NCI-H69 (cell line): Measurements from ENCODE around the gene POU2F3.

ENCODE experiments used
- DNase-seq: peaks from one replicate; lab custom pipeline; 2025; lab: John Stamatoyannopoulos, UW

Gene POU2F3

DNA sequence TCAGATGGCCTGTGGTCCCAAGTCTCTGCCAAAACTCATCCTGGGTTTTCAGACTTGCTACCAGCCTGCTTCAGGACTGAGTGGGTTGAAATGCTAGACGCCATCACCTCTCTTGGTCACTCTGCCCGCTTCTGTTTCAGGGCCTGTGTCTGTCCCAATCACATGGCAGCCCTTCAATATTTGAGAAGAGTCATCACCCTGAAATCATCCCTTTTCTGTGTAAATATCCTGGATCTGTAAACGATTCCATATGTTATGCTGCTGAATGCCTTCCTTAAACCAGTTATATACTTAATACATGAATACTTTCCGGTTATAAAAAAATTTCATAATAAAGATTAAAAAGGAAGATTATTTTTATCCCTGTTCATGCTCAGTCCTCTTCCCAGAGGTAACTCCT is 45.3 kb downstream of the POU2F3 start:
- DNase-seq, result no peak

- DNase-seq, result no peak
Observed at GRCh38 chr11:120288021-120288420, 48.1 kb downstream of the POU2F3 start.

DNA sequence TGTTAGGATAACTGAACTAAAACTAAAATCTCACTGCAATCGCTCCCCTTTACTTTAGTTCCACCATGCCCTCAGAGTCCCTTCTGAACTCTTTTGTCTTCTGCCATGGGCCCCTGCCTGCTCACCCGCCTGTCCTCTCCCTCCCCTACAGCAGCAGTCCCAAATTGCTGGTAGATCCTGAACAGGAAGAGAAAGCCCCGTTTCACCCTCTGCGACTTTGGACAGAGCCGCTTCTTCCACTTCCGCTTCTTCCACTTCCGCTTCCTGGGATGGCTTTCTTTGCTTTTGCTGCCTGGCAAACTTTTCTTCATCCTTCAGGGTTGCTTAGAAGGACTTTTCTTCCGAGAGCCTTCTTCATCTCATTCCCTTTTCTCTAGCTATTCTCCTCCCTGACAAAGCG is 49.5 kb downstream of the POU2F3 start:
- DNase-seq, result no peak

GRCh38 chr11:120290956-120291355 is 51.0 kb downstream of the POU2F3 start:
- no peak for DNase-seq

DNA sequence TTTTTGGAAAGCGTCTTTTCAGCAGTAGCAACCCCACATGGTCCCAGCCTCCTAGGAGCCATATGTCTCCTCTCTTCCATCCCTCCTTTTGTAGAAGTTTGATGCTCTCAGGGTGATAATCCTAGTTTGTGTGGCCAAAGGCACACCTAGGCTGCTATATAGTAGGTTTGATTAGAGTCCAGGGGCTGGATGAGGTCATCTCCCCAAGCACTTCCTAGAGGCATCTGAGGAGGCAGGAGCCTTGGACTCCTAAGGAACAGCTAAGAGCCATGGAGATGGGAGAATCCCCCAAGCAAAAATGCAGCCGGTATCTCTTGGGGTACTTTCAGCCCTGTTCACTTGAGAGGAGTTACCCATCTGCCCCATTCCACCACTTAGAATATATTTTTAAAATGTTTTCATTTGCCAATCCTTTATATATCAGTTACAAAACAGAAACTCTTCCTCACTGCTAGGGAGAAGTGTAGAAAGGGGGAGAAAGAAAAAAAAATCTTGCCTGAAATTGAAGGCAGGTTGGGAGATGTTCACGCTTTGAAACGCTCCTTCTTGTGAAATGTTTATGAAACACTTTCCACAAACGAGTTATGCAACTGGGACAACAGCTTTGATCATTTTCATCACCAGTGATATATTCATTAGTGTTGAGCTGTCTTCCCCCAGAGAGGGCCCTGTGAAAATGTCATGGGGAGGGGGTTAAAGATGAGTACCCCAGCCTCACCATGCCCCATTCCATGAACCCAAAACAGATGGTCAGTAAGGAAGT is 53.3 kb downstream of the POU2F3 start:
- DNase-seq, result no peak

DNA sequence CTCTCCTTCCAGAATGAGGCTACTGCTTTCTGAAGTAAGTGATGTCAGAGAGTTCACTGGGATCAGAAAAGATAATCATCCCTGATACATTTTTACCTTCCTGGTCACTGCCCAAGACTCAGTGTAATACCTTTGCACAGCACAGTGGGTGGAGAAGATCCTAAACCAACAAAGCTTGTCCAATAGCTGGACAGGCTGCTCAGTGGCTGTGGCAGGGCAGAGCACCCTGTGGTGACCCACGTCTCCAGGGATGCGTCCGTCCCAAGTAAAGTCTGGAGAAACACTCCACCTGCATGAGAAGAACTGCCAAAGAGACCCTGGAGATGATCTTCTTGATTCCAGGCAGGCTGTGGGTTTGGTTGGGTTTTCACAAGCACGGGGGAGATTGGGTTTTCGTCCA is 54.2 kb downstream of the POU2F3 start:
- no peak for DNase-seq

DNA sequence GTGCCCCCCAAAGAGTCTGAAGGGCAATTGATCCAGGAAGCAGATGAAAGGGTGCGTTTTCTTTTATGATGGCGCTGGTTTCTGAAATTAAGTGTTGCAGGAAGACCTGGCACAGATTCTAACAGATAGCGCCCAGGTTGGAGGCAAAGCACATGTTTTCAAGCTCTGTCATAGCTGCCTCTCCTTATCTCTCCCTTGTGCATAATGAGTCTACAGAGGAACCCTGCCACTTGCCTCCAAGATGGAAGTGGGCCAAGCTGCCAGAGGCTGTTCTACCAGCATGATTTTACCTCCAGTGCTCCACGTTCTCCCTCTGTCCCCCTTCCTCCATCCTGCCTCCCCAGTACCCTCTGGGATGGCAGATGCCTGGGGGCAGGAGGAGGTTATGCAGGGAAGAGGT is 55.2 kb downstream of the POU2F3 start:
- no peak for DNase-seq

- DNase-seq, result no peak
Observed at GRCh38 chr11:120296554-120296953, 56.6 kb downstream of the POU2F3 start.

DNA sequence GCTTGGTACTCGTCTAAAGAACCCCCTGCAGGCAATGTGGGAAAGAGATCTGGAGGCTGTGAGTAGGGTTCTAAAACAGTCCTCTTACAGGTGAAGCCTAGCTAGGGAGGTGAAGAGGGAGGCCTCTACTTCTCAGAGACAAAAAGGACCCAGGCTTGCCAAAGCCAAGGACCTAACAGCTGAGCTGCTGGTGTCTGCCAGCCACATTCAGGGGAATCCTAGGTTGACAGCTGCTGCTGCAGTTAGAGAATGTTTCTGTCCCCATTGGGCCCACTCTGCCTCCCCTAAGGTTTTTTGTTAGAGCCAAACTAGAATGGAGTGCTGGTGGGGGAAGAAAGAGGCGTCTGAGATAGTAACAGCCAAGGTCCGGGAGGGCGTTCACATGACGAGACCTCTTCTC is 58.5 kb downstream of the POU2F3 start:
- no peak for DNase-seq

DNA sequence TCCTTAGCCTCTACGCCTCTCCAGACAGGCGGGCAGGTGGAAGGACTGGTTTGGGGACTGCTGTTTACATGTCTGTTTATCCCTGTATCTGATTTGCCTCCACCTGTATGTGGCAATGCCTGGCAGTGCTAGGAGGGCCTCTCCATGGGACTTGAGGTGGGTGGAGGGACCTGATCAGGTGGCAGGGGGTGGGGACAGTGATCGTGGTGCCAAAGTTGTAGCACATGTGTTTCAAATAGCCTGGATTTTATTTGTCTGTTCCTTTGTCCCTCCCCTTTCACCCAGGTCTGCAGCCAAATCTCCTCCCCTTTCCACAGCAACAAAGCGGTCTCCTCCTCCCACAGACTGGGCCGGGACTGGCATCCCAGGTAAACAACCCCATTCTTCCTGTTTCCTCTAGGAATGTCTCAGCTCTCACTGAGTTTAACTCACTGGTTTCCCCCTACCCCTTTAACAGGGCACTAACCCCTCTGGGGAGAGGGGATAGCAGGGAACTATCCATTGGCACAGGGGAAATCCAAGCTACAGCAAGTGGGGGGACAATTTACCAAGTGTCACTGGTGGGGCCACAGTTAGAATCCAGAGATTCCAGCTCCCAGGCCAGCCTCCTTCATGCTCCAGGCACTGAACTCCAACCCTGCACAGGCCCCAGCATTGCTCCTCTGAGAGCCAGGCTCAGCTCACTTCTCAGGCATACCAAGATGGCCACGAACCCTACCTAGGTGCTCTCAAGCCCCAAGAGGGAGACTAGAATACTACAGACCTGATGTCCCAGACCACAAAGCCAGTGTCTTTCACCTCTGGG is 62.3 kb downstream of the POU2F3 start:
- DNase-seq, result no peak

- peak; percentile 84 for DNase-seq
Observed at GRCh38 chr11:120303004-120303637, 63.2 kb downstream of the POU2F3 start.

GRCh38 chr11:120304526-120304925 is 64.6 kb downstream of the POU2F3 start:
- no peak for DNase-seq

GRCh38 chr11:120305286-120305685 is 65.3 kb downstream of the POU2F3 start:
- no peak for DNase-seq

- DNase-seq, result peak; percentile 57
Observed at GRCh38 chr11:120306519-120307242, 66.7 kb downstream of the POU2F3 start.

DNA sequence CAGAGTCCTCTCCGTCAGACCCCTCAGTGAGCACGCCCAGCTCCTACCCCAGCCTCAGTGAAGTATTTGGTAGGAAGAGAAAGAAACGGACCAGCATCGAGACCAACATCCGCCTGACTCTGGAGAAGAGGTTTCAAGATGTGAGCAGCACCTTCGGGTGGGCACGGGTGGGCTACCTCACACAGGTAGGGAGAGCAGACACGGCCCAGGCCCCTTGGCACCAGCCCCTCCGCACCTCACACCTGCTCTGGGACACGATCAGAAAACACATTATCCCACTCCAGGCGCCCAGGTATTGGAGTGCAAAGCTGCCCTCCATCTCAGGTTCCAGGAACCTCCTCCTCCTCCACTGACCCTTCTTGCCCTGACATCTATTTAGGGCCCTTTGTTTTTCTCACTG is 67.5 kb downstream of the POU2F3 start:
- no peak for DNase-seq

DNA sequence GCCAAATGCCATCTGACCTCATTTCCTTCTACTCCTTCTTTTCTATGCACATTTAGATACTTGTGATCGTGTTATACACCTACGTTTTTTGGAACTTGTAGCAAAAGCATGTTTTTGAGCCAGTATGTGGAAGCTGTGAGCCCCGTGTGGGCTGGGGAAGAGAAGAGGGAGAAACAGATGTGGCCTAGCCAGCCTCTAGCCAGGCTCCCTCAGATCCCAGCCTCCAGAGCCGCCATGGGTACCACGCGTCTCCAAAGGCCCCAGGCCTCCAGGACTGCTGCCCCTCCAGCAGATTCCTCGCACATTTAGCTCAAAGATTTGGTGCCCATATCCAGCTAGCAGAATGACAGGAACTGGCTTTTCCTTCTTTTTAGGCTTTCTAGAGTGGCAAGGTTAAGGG is 68.1 kb downstream of the POU2F3 start:
- DNase-seq, result no peak

DNA sequence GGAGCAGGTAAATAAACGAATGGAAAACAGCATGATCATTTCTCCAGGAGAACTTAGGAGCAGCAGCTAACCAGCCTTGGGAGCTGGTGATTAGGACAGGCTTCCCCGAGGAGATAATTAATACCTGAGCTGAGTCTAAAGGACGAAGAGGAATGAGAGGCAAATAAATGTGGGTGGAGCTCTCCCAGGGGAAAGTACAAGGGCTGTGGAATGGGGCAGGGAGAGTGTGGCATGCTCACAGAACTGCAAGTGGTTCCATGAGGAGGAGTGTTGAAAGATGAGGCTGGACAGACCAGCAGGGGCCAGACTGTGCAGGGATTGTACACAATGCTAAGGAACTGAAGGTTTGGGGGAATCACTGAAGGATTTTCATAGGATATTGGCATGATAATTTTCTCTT is 70.9 kb downstream of the POU2F3 start:
- peak; percentile 96 for DNase-seq

DNA sequence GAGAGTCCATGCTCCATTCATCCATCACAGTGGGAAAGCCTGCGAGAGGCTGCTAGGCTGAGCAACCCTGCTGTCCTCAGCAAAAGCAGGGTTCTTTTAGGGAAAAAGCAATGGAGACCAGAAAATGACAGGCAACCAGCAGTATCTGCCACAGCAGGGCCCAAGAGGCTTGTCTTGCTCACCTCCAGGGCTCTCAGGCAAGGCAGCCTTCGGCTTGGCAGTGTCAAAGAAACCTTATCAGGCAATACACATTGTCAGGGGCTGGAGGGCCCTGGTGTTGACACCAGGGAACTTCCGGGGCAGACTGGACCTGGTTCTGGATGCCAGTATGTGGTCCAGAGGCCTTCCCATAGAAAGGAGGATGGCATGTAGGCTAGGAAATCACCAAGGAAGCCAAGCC is 74.9 kb downstream of the POU2F3 start:
- no peak for DNase-seq

DNA sequence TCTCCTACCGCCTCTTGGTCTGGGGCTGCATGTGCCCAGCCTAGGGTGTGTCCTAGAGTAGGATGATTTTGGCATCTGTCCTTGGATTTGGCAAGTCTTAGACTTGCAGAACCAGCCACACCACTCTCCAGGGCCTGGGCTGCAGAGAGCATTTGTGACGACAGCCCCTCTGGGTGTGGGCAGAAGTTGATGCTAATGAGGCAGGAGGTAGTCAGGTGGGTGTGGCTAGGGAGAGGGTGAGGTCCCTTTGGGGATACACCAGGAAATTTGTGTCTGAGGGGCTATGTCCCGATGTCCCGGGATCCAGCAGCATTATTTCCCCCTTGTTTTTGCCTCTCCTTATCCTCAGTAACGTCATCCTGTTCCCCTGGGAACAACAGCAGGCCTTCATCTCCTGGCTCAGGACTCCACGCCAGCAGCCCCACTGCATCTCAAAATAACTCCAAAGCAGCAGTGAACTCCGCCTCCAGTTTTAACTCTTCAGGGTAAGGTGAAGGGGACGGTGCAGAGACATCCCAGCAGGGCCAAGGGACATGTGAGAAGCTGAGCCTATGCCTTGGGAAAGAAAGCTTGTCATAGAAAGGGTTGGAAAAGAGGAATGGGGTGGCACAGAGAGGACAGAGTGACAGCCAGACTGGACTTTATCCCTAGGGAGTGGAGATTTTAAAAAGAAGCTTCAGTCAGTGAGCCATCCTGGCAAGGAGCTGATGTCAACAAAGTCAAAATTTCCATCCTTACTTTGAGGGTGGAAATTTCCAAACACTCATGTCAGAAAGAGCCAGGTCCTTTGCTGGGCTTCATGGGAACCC is 77.1 kb downstream of the POU2F3 start:
- peak; percentile 10 for DNase-seq

DNA sequence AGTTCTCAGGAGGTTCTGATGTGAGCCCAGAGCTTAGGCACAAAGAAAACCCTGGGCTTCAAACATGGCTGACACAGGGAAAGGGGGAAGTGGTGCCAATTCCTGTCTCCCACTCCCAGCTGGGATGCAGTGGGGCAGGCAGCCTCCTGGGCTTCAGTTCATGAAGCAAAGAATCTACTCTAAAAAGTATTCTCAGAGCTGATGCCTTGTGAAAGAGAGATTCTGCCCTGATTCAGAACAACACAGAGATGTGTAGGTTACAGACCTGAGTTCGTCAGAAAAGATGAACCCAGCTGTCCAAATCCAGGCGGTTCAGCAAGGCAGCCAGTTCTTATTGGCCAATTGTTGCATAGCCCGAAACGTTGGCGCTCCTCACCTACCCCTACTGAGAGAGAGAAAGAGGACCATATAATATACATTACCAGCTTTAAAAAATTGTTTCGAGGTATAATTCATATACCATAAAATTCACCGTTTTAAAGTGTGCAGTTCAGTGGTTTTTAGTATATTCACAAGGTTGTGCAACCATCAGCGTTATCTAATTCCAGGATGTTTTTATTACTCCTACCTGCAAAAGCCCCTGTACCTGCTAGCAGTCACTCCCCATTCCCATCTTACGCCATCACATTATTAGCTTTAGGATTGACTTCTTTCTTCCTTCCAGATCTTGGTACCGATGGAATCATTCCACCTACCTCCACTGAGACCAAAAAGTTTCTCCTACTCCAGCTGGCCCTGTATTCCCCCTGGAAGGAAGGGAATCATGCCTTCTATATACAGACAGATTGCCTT is 77.9 kb downstream of the POU2F3 start:
- no peak for DNase-seq

GRCh38 chr11:120318906-120319305 is 79.0 kb downstream of the POU2F3 start:
- no peak for DNase-seq
